ENCODE measurements around the gene TLE1. TPM values are rescaled to one million over a fixed set of nuclear protein-coding genes. Genes with fewer than 3 reads are reported as not detected.

TLE1 gene
- total and polyA plus RNA-seq, 9 of the 15 experiments (the other 6 are each of a cell fraction or from before 2014, with no cell fraction given), result 0.11 TPM; not detected in 8

DNA sequence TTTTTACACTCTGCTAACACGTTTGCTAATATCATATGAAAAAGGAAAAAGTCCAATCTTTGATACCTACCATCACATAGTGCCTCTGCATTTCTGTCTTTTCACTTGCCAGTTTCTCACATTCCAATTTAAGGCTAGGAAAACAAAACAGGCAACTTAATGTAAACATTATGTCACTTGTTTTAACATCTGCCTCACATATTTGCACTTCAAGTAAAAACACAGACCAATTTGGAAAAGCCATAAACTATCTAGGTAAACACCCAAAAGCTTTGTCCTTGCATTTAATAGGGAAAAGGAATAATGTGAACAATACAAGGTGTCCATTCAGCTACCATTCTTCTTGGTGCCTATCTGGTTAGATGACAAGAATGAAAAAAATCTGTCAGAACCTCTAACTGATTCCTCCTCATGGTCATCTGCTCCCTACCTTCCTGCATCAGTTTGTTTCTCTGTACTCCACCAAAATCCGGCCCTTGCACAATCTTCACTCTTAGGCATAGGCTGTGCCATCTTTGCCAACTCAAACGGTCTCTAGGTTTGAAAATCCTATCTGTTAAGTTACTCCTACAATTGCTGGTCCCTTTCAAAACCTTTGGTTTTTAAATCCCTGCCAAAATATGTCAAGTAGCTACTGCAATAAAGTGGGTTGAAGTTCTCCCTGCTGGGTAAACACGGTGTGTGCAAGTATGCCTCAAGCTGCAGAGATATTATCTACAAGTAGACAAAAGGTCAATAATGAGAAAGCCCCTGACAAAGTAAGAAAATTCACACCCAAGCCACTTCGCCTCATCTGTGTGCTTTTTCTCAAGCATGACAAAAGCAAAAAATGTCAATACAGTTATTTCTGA lies 3.4 kb downstream of the TLE1 start (continued):
- TF ChIP-seq, protein P1, sequence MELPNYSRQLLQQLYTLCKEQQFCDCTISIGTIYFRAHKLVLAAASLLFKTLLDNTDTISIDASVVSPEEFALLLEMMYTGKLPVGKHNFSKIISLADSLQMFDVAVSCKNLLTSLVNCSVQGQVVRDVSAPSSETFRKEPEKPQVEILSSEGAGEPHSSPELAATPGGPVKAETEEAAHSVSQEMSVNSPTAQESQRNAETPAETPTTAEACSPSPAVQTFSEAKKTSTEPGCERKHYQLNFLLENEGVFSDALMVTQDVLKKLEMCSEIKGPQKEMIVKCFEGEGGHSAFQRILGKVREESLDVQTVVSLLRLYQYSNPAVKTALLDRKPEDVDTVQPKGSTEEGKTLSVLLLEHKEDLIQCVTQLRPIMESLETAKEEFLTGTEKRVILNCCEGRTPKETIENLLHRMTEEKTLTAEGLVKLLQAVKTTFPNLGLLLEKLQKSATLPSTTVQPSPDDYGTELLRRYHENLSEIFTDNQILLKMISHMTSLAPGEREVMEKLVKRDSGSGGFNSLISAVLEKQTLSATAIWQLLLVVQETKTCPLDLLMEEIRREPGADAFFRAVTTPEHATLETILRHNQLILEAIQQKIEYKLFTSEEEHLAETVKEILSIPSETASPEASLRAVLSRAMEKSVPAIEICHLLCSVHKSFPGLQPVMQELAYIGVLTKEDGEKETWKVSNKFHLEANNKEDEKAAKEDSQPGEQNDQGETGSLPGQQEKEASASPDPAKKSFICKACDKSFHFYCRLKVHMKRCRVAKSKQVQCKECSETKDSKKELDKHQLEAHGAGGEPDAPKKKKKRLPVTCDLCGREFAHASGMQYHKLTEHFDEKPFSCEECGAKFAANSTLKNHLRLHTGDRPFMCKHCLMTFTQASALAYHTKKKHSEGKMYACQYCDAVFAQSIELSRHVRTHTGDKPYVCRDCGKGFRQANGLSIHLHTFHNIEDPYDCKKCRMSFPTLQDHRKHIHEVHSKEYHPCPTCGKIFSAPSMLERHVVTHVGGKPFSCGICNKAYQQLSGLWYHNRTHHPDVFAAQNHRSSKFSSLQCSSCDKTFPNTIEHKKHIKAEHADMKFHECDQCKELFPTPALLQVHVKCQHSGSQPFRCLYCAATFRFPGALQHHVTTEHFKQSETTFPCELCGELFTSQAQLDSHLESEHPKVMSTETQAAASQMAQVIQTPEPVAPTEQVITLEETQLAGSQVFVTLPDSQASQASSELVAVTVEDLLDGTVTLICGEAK (IDR thresholded peaks at IDR 0.05), result no peak
- TF ChIP-seq, protein P1 (CRISPR knock-in tag; IDR thresholded peaks at IDR 0.05), result no peak
- TF ChIP-seq NR2F6 (CRISPR knock-in tag; IDR thresholded peaks at IDR 0.05), result no peak
- TF ChIP-seq ZFP1 (CRISPR knock-in tag; IDR thresholded peaks at IDR 0.05), result no peak
